ENCODE results near the gene ARFGEF3.
A peak's percentile ranks its signal among the peaks of the same experiment; 100 is the strongest.

Gene ARFGEF3

GRCh38 chr6:138201836-138202235 lies 40.1 kb downstream of the ARFGEF3 start:
- H3K27ac ChIP-seq, result no peak overlapping the region
- TF ChIP-seq CTCF (IDR thresholded peaks at IDR 0.05), result no peak
- TF ChIP-seq ZFX (IDR thresholded peaks at IDR 0.05; ENCODE audit: borderline replicate concordance), result no peak

GRCh38 chr6:138203315-138203714 lies 41.6 kb downstream of the ARFGEF3 start:
- no peak for TF ChIP-seq ZFX (IDR thresholded peaks at IDR 0.05; ENCODE audit: borderline replicate concordance)
- TF ChIP-seq CTCF (IDR thresholded peaks at IDR 0.05), result no peak
- no peak overlapping the region for H3K27ac ChIP-seq

- no peak for TF ChIP-seq ZFX (IDR thresholded peaks at IDR 0.05; ENCODE audit: borderline replicate concordance)
- TF ChIP-seq CTCF (IDR thresholded peaks at IDR 0.05), result no peak
- no peak overlapping the region for H3K27ac ChIP-seq
These were observed 42.6 kb downstream of the ARFGEF3 start for GRCh38 chr6:138204303-138204702.

GRCh38 chr6:138204792-138205384 lies 43.1 kb downstream of the ARFGEF3 start:
- no peak overlapping the region for H3K27ac ChIP-seq
- TF ChIP-seq CTCF (IDR thresholded peaks at IDR 0.05) (no peak), ZFX (IDR thresholded peaks at IDR 0.05; ENCODE audit: borderline replicate concordance) (no peak)

- TF ChIP-seq CTCF (IDR thresholded peaks at IDR 0.05) (no peak), ZFX (IDR thresholded peaks at IDR 0.05; ENCODE audit: borderline replicate concordance) (no peak)
- H3K27ac ChIP-seq, result no peak overlapping the region
These were observed 43.8 kb downstream of the ARFGEF3 start for GRCh38 chr6:138205437-138206094.

- H3K27ac ChIP-seq, result 0 out of 2 replicates have a peak overlapping the region, but pooled peaks have one; percentile 2
- no peak for TF ChIP-seq CTCF (IDR thresholded peaks at IDR 0.05)
These were observed 45.1 kb downstream of the ARFGEF3 start for GRCh38 chr6:138206862-138207261.

GRCh38 chr6:138211048-138211581 lies 49.4 kb downstream of the ARFGEF3 start:
- no peak for TF ChIP-seq ZFX (IDR thresholded peaks at IDR 0.05; ENCODE audit: borderline replicate concordance)
- 0 out of 2 replicates have a peak, but pooled peaks have one; percentile 18 for TF ChIP-seq CTCF (IDR thresholded peaks at IDR 0.05)
- 0 out of 2 replicates have a peak overlapping the region, but pooled peaks have one; percentile 9 for H3K27ac ChIP-seq

Data from 22Rv1 (cell line).